Activated T-helper 1 cell treated with anti-CD3 and anti-CD28 coated beads, Interleukin-2, amount 50 U/mL, for 16 hours (primary cell): ENCODE measurements around the gene SMIM17.
A peak's percentile ranks its signal among the peaks of the same experiment; 100 is the strongest.

Experiments
- DNase-seq, 2 donors: peaks; one replicate each; pipeline ENCODE4 v3.0.0-alpha.2; 2020; ENCODE audit warnings: low read depth in 1 of 2, low spot score in 1 of 2

Gene SMIM17

GRCh38 chr19:56642711-56643459 is at the start of gene SMIM17:
TSS of gene SMIM17 (plus strand) at chr19:56643159. CDS start at chr19:56645668, 2,509 bp downstream.
- DNase-seq: no peak

DNA sequence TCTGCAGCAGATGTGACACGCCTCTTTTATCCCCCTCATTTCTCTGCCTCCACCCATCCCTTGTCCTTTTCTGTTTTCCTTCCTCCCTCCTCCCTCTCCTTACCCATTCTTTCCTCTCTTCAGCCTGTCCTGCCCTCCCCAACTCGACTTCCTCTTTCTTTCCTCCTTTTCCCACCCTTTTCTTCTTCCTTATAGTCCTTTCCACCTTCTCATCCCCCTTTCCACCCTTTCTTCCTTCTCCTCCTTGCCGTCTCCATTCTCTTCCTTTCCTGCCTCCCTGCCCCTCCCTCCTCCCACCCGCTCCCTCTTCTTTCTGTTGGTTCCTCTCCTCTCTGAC is 48.5 kb upstream of the SMIM17 start:
- no peak for DNase-seq

DNA sequence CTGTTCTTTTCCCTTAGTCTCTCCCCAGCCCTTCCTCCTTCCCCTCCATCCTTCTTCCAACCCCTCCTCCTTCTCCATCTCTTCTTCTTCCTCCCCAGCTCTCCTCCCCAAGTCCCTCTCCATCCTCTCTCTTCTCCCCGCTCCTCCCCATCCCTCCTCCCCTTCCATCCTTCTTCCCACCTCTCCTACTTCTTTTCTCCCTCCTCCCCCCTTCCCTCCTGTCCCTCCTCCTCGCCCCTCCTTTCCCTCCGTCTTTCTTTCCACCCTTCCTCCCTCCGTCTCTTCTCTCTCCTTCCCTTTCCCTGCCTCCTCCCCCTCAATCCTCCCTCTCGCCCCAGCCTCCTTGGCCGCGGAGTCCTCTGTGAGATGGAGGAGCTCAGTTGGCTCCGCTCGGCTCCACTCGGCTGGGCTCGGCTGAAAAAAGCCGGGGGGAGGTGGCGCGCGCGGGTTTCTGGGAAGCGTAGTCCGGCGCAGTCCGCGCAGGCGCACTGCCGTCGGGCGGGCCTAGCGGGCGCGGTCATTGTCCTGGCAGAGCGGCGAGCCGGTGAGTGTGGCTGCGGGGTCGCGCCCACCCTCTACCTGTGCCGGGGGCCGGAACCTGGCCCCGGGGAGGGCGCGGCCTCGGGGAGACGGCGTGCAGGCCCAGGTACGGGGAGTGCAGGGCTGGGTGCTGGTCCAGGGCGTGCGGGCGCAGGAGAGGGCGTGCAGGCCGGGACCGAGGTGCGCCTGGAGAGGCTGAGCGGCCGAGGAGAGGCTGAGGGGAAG is 48.0 kb upstream of the SMIM17 start, which contains the start of gene ZNF71:
Gene ZNF71, plus strand, starts transcription at position 520 of the 765 bp plus-strand sequence. CDS start 6,257 bp downstream, outside the sequence.
- DNase-seq: peak; percentile 68 to 77

DNA sequence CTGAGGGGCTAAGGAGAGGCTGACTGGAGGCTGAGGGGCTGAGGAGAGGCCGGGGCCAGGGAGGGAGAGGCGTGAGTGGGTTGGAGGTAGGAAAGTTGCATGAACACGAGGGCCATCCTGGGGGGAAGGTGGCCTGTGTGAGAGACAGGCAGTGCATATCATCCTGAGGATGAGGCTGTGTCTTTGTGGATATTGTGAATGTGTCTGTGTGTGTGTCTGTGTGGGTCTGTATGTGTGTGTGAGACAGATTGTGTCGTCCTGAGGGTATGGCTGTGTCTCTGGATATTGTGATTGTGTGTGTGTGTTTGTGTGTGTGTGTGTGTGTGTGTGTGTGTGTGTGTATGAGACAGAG is 47.4 kb upstream of the SMIM17 start:
- DNase-seq: no peak

- DNase-seq: no peak
These were observed 46.3 kb upstream of the SMIM17 start for GRCh38 chr19:56596676-56597075.

GRCh38 chr19:56597696-56598095 is 45.3 kb upstream of the SMIM17 start:
- DNase-seq: no peak

DNA sequence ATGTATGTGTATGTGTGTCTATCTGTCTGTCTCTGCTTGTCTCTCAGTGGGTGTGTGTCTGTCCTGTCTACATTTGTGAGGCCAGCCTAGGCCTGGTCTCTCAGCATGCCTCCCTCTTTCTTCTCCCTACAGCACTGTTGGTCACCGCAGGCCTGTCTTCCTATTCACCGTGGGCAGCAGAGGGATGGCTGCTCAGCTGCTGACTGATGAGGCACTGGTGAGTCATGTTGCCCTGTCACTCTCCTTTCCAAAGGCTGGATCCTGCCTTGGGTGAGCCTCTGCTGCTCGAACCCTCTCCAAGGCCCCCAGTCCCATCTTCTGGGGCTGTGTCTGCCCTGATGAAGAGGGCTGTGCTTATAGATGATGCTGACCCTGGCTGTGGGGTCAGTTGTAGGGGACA is 41.6 kb upstream of the SMIM17 start:
- no peak for DNase-seq

DNA sequence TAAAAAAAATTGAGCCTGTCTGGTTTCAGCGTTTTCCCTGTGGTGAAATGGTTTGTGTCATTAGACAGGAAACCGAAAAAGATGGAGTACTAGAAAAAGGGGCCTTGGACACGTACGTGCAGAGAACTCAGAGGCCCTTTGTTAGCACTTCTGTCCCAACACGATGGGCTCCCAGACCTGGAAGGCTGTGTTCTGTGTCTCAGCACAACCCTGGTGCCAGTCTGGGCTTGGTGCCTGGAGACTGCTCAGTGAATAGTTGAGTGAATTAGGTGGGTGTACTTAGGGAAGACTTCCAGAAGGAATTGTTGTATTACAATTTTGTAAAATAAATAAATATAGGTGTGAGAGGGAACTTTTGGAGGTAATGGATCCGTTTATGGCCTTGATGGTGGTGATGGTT is 39.1 kb upstream of the SMIM17 start:
- DNase-seq: no peak

GRCh38 chr19:56608274-56608964 is 34.5 kb upstream of the SMIM17 start:
- DNase-seq: no peak

DNA sequence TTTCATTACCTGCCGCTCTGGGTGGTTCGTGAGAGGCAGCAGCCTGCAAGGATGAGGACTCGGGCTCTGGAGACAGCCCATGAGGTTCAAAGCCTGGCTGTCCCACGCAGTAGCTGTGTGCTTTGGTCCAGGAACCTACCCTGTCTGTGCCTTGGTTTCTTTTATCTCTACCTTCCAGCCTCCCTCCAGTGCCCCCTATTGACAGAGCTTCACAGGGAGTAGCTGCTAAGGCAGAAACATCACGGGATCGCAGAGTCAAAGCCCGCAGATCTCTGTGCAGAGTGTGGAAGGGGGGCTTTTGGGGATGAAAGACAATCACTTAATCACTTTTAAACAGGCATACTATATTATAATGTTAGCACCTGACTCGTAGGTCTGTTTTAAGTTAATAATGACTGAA is 31.7 kb upstream of the SMIM17 start:
- DNase-seq: no peak

DNA sequence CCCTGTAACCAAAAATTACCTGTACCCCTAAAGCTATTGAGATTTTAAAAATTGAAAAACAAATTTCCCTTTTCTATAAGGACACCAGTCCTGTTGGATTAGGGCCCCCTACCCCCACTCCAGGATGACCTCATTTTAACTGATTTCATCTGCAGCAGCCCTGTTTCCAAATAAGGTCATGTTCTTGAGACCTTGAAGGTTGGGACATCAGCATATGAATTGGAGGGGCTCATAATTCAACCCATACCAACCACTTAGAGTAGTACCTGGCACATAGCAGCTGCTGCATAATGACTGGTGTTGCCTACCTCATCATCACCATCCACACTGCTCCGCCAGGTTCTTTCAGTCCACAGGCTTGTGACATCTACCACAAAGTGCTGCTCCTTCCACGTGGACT is 30.2 kb upstream of the SMIM17 start:
- DNase-seq: no peak

DNA sequence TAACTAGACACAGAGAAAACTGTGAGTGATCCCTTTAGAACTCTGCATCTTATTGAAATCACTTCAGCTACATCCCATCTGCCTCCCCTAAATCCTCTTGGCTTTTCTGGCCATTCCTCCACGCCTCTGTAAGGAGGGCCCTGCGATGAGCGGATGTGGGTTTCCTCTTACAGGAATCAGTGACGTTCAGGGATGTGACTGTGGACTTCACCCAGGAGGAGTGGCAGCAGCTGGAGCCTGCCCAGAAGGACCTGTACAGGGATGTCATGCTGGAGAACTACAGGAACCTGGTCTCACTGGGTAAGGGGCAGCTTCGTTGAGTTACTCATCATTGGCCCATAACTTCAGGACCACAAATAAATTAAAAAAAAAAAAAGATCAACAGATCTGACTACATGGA is 29.3 kb upstream of the SMIM17 start:
- DNase-seq: no peak

DNA sequence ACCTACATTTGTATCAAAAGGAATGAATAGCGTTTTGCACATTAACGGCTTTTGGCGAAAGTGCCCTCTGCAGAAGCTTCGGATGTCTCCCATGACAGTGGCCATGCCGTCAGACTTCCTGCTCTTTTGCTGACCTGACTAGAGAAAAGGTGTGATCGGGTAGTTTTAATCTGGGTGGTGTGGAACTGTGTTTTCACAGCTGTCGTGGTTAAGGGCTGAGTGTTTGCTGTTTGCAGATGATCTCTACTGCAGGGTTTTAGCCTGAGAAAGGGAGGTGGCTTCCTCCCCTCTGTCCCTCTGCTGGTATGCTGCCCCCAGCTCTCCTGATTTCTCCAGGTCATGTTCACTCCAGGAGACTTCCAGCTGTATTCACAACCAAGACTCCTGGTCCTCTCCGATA is 25.4 kb upstream of the SMIM17 start:
- no peak for DNase-seq

DNA sequence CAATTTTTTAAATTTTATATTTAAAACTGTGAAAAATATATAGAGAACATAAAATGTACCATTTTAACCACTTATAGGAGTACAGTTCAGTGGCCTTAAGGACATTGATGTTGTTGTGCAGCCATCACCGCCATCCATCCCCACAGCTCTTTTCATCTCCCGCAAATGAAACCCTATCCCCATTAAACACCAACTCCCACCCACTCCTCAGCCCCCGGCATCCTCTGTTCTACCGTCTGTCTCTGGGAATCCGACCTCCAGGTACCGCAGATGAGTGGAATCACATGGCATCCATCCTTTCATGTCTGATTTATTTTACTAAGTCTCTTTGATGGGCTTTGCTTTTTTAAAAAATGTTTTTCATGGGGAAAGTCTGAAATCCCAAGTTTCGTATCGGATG is 23.8 kb upstream of the SMIM17 start:
- no peak for DNase-seq

GRCh38 chr19:56622374-56622773 is 20.6 kb upstream of the SMIM17 start:
- no peak for DNase-seq

DNA sequence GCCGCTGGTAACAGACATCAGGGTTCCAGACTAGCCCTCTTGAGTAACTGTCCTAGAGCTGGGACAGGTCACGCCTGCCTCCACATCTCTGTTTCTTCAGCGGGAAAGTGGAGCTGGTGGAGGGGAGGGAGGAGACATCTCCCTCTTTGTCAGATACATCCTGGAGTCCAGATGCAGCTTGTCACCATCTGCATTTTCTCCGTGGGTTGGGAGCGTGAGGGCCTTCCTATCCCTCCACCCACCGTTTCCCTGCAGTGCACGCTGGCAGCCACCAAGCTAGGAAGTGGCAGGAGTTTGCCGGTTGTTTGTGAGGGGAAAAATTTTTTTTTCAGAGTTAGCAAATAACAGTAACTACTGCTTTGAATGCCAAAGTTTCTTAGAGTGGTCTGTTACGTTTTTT is 20.0 kb upstream of the SMIM17 start:
- no peak for DNase-seq

DNA sequence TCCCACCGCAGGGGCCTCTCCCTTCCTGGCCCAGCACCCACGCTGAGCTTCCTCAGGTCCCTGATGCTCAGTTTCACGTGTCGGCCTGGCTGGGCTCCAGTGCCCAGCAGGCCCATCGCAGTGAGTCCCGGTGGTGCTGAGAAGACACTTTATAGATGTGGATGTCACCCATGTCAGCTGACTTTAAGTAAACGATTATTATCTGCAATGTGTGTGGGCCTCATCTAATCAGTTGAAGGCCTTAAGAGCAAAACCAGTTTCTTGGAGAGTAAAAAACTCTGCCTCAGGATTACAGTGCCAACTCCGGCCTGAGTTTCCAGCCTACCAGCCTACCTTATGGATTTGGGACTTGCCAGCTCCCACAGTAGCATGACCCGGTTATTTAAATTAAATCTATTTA is 17.3 kb upstream of the SMIM17 start:
- no peak for DNase-seq

- no peak for DNase-seq
These were observed 9.9 kb upstream of the SMIM17 start for GRCh38 chr19:56633021-56633420.

DNA sequence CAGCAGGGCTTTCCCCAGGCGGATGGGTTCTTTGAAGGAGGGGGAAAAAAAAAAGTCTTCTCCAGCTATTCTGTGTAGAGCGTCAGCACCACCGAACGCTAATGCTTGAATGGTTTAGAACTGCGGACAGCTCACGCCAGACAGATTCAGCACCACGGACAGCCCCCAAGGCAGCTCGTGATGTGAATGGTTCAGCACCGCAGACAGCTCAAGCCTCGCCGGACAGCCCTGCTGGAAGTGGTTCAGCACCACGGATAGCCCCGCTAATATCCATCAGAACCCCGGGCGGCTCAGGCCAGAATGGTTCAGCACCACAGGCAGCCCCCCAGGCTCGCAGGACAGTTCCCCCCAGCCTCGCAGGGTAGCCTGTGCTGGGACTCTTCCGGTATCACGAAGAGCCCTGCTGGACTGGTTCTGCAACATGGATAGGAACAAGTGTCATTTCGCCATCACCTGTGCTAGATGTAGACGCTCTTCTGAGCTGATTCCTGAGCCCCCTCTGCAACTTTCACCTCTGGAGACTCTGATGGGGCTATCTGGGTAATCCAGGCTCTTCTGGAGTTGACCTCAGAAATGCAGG is 4.9 kb upstream of the SMIM17 start:
- DNase-seq: no peak

DNA sequence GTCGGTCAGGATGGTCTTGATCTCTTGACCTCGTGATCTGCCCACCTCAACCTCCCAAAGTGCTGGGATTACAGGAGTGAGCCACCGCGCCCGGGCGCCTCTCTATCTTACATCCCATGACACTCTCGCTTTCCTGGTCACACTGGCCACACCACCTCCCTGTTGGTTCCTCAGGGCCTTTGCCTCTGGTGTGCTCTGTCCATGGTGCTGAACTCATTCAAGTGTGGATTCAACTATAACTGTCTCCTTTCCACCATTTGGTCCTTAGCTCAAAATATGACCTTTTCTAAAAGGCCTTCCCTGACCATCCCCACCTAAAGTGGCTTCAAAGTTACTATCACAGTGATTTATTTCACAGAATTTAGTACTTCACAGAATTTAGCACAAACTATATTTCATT is 3.7 kb upstream of the SMIM17 start:
- DNase-seq: no peak

GRCh38 chr19:56643460-56643955 is 549 bp downstream of the SMIM17 start:
- DNase-seq: no peak

- no peak for DNase-seq
These were observed 11.2 kb downstream of the SMIM17 start for GRCh38 chr19:56654151-56654550.
